Testis (tissue), 2 donors: ENCODE measurements around the gene TJP1.

Experiments
- CTCF ChIP-seq, 3 experiments: fragments of 450-650 bp in 2 of 3; fragments of 200-600 bp in 1 of 3; sonication (generic) in 1 of 3; IDR thresholded peaks; one replicate each; pipeline ENCODE4 v1.5.1; 2016 to 2019; ENCODE audit warnings: antibody characterized with exemption in 3 of 3, mild to moderate bottlenecking in 2 of 3, moderate library complexity in 1 of 3
- POLR2A ChIP-seq: fragments of 450-650 bp; IDR thresholded peaks from one replicate; pipeline ENCODE4 v1.6.1; 2017; ENCODE audit warnings: antibody characterized with exemption, mild to moderate bottlenecking, moderate library complexity

GRCh38 chr15:29790607-29791006 lies 31.7 kb downstream of the TJP1 start:
- TF ChIP-seq CTCF (IDR thresholded peaks at IDR 0.05) (no peak), POLR2A (no peak)
